GM12878 (cell line): ENCODE results near the gene LDB2. TPM values are rescaled to one million over a fixed set of nuclear protein-coding genes. Genes with fewer than 3 reads are reported as not detected.

ENCODE experiments used
- ATAC-seq: fragments of 200-7000 bp; cut with Tn5 transposase; 3 replicates; pipeline ENCODE4 v1.9.1; 2020; ENCODE audit warnings: mild to moderate bottlenecking, moderate library complexity
- BruUV-seq: library from RNA; stranded (reverse); fragments of 400-500 nt; replicated peaks from 2 replicates; lab custom pipeline; 2021; lab: Mats Ljungman, UMichigan
- CTCF ChIA-PET: fragments of 300-600 bp; sonication (Branson Sonifier 250); formaldehyde crosslinking; extraction: SDS; loops from one replicate; lab custom pipeline; 2021; ENCODE audit warnings: inconsistent platforms; lab: Yijun Ruan, JAX
- POLR2A ChIA-PET: fragments of 350-600 bp; formaldehyde crosslinking; extraction: SDS; loops from one replicate; lab custom pipeline; 2021; ENCODE audit warnings: inconsistent platforms; lab: Charles Lee
- RAD21 ChIA-PET: fragments of 300-600 bp; sonication (Branson Sonifier 250); formaldehyde crosslinking; loops from one replicate; lab custom pipeline; 2023; ENCODE audit warnings: antibody characterized with exemption; ENCODE audit not compliant: unreplicated experiment; lab: Charles Lee
- SMC1A ChIA-PET: fragments of 300-600 bp; sonication (Branson Sonifier 250); formaldehyde crosslinking; loops from one replicate; lab custom pipeline; 2023; ENCODE audit not compliant: unreplicated experiment, uncharacterized antibody; lab: Charles Lee
- DNase-seq: peaks from one replicate; pipeline ENCODE4 v3.0.0-alpha.2; 2011; ENCODE audit warnings: low read depth, low spot score
- FAIRE-seq: peaks from 3 replicates; lab custom pipeline; 2011; peaks lifted over from hg19 to GRCh38; lab: Jason Lieb, UNC
- H2AFZ ChIP-seq: 2 replicates; pipeline ENCODE4 v1.6.0; 2011; ENCODE audit warnings: low read depth, low read length, control low read depth; ENCODE audit not compliant: control insufficient read depth
- H3K27ac ChIP-seq: 2 replicates; pipeline ENCODE4 v1.5.1; 2011; ENCODE audit warnings: control low read depth; ENCODE audit not compliant: control insufficient read depth, insufficient read depth
- H3K27me3 ChIP-seq, 2 experiments: replicated peaks in 1 of 2; 2 replicates each; pipeline versions ENCODE4 v1.6.0 to v1.6.1; 2011; ENCODE audit warnings: low read length in 1 of 2; ENCODE audit not compliant: control insufficient read depth in 2 of 2, insufficient read depth in 2 of 2
- H3K36me3 ChIP-seq, 2 experiments: 2 replicates each; pipeline ENCODE4 v1.5.1; 2011; ENCODE audit warnings: low read length in 1 of 2; ENCODE audit not compliant: control insufficient read depth in 2 of 2, insufficient read depth in 2 of 2
- H3K4me1 ChIP-seq: 2 replicates; pipeline ENCODE4 v1.6.1; 2011; ENCODE audit warnings: mild to moderate bottlenecking, low read length, moderate library complexity, mixed read lengths; ENCODE audit not compliant: control insufficient read depth, insufficient read depth
- H3K4me2 ChIP-seq: 2 replicates; pipeline ENCODE4 v1.6.0; 2011; ENCODE audit warnings: control low read depth; ENCODE audit not compliant: control insufficient read depth, insufficient read depth
- H3K4me3 ChIP-seq: fragments of 200-600 bp; sonication (generic); 2 replicates; pipeline ENCODE4 v1.5.1; 2016
- H3K79me2 ChIP-seq: 2 replicates; pipeline ENCODE4 v1.6.0; 2011; ENCODE audit warnings: low read length; ENCODE audit not compliant: control insufficient read depth, insufficient read depth
- H3K9ac ChIP-seq: 2 replicates; pipeline ENCODE4 v1.8.0; 2011; ENCODE audit warnings: low read length, control low read depth, mixed read lengths; ENCODE audit not compliant: control insufficient read depth, insufficient read depth
- H3K9me3 ChIP-seq: replicated peaks from 3 replicates; pipeline ENCODE4 v1.5.1; 2011; ENCODE audit warnings: mild to moderate bottlenecking, low read length; ENCODE audit not compliant: control insufficient read depth, insufficient read depth
- H4K20me1 ChIP-seq: 2 replicates; pipeline ENCODE4 v1.6.0; 2011; ENCODE audit not compliant: control insufficient read depth, insufficient read depth
- BCL11A ChIP-seq: IDR thresholded peaks from 2 replicates; pipeline ENCODE4 v1.6.1; 2011; ENCODE audit warnings: low read depth, low read length
- BCL3 ChIP-seq: IDR thresholded peaks from 2 replicates; pipeline ENCODE4 v1.6.1; 2011; ENCODE audit warnings: borderline replicate concordance, low read depth, mild to moderate bottlenecking, moderate library complexity, low read length; ENCODE audit not compliant: insufficient read depth, poor library complexity, severe bottlenecking
- SMAD5 ChIP-seq: IDR thresholded peaks from 2 replicates; pipeline ENCODE4 v1.6.1; 2016; ENCODE audit warnings: antibody characterized with exemption, low read depth
- STAT3 ChIP-seq: IDR thresholded peaks from 2 replicates; pipeline ENCODE4 v1.6.1; 2011; ENCODE audit warnings: low read depth, low read length, improper control_type of control experiment
- TARDBP ChIP-seq: IDR thresholded peaks from 2 replicates; pipeline ENCODE4 v1.6.1; 2016; ENCODE audit warnings: borderline replicate concordance
- ZNF207 ChIP-seq: fragments of 450-650 bp; IDR thresholded peaks from 2 replicates; pipeline ENCODE4 v1.6.1; 2014; ENCODE audit warnings: antibody characterized with exemption, mild to moderate bottlenecking, borderline replicate concordance
- ZNF622 ChIP-seq: fragments of 450-650 bp; IDR thresholded peaks from 2 replicates; pipeline ENCODE4 v1.6.1; 2017; ENCODE audit warnings: mild to moderate bottlenecking, inconsistent platforms
- WGBS: methylation state at CpG from one replicate; pipeline ENCODE4 v1.1.6; 2016; ENCODE audit warnings: low lambda C conversion rate; ENCODE audit not compliant: insufficient replicate concordance, insufficient coverage; ENCODE audit errors: missing lambda C conversion rate; 5-methylcytosine and 5-hydroxymethylcytosine counted together
- in situ Hi-C: fragments of 300-500 bp; cut with MboI; formaldehyde crosslinking; loops from 9 replicates; pipeline ENCODE4 v1.14.3; 2018; ENCODE audit warnings: mixed read lengths
- intact Hi-C: fragments of 100-400 bp; cut with micrococcal nuclease; formaldehyde crosslinking; loops from one replicate; pipeline ENCODE4 v1.14.2; 2022; ENCODE audit not compliant: unreplicated experiment
- polyA plus RNA-seq, 11 experiments: library from polyadenylated mRNA; depleted of rRNA in 4 of 11; unstranded in 6 of 11; stranded (reverse) in 5 of 11; fragments of >200 nt; fragmentation: Nextera tagmentation in 4 of 11; fragmentation: Illumina TruSeq in 1 of 11; extraction: Ambion mirVana in 4 of 11; extraction: Trizol in 1 of 11; gene quantifications; 1 replicate in 1 of 11; 2 replicates in 10 of 11; pipeline versions ENCODE4 v1.2.1 to v1.2.3, GENCODE V29; 2011 to 2016; ENCODE audit warnings: inconsistent platforms in 2 of 11, missing spikeins in 2 of 11, low read depth in 1 of 11
- total RNA-seq, 4 experiments: library from RNA; depleted of rRNA in 3 of 4; stranded (reverse); fragments of >200 nt in 3 of 4; fragmentation: Illumina TruSeq in 1 of 4; extraction: Trizol in 1 of 4; gene quantifications; 2 replicates each; pipeline versions ENCODE4 v1.2.1 to v1.2.3, GENCODE V29; 2013 to 2021

Gene LDB2
- total and polyA plus RNA-seq, 10 of the 15 experiments (the other 5 are each of a cell fraction or from before 2014, with no cell fraction given), result 0.15 TPM; not detected in 9

DNA sequence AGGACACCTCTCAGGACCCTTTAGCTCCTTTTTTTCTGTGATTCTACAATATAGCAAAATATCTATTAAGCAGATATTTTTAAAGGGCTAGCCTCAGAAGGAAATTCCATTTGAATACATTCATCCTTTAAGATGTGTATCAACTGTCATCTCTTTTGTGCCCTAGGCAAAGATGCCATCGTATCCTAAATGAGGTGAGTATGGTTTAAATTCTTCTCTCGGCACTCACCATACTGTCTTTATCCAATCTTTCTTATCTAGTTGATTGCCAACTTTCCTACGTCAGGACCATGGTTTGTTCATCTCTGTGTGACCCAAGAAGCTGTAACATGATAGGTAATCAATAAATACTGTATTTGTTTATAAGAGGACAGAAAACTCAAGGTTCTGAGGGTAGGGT, 176.0 kb downstream of the LDB2 start:
- intact Hi-C loops, result no loop called here
- ChIA-PET SMC1A (no interaction called here), POLR2A (no interaction called here), RAD21 (no interaction called here)
- Histone ChIP-seq H3K27ac (no peak overlapping the region), H2AFZ (no peak overlapping the region), H3K9ac (no peak overlapping the region), H3K79me2 (no peaks in the 10 kb centered on the region), H3K9me3 (no peaks in the 10 kb centered on the region), H3K36me3 (no peaks in the 10 kb centered on the region), H3K27me3 (no peaks in the 10 kb centered on the region), H4K20me1 (no peaks in the 10 kb centered on the region), H3K4me3 (no peak overlapping the region), H3K4me2 (no peak overlapping the region), H3K4me1 (no peaks in the 10 kb centered on the region)
- WGBS, result 7% methylated on average over 3 of the region's 3 CpGs
- no TSS peak for BruUV-seq
- FAIRE-seq (no peak), DNase-seq (no peak), ATAC-seq (no peak)
- TF ChIP-seq ZNF622, result no peak
- TF ChIP-seq BCL3, result no peak
- no peak for TF ChIP-seq SMAD5
- TF ChIP-seq BCL11A, result no peak
- TF ChIP-seq TARDBP, result no peak
- no peak for TF ChIP-seq STAT3
- TF ChIP-seq ZNF207, result no peak
- TF ChIP-seq, all 136 proteins: peak for 0
- CTCF ChIA-PET, result no interaction called here
- in situ Hi-C loops, result no loop called here
